Measurements from ENCODE around the gene MFRP. TPM values are rescaled to one million over a fixed set of nuclear protein-coding genes. Genes with fewer than 3 reads are reported as not detected.
A peak's percentile ranks its signal among the peaks of the same experiment; 100 is the strongest.

The MFRP gene
- total RNA-seq, 1 experiment from 2014 or later, result not detected

DNA sequence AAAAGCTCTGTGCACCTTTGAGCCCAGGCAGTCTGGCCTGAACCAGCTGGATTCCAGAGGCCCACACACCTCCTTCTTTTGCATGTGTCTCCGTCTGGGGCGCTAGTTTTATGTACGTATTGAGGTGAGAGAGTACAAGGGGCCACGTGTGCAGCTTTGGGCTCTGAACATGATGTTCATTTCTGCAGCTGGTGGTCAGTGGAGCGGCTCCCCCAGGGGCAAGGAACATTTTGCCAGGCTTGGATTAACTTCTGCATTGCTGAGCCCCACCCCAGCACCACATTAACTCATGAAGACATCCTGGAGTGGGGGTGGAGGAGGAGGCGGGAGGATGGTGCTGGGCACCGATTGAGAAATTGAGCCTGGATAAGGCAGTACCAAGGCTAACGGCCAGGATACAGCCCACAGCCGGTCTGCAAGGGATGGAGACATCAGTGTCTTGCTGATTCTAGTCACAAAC lies 21.2 kb upstream of the MFRP start:
- H3K36me3 ChIP-seq, result no peaks in the 10 kb centered on the region
- no peak overlapping the region; the same call in 1 of the 2 replicates for H3K4me3 ChIP-seq
- no peaks in the 10 kb centered on the region for H3K9me3 ChIP-seq (replicated peaks)
- H3K27me3 ChIP-seq, result no peaks in the 10 kb centered on the region
- H3K4me1 ChIP-seq, result peaks cover 44% of the 10 kb centered on the region
- H3K27ac ChIP-seq, result peak overlapping the region; percentile 74
- DNase-seq, result no peak

DNA sequence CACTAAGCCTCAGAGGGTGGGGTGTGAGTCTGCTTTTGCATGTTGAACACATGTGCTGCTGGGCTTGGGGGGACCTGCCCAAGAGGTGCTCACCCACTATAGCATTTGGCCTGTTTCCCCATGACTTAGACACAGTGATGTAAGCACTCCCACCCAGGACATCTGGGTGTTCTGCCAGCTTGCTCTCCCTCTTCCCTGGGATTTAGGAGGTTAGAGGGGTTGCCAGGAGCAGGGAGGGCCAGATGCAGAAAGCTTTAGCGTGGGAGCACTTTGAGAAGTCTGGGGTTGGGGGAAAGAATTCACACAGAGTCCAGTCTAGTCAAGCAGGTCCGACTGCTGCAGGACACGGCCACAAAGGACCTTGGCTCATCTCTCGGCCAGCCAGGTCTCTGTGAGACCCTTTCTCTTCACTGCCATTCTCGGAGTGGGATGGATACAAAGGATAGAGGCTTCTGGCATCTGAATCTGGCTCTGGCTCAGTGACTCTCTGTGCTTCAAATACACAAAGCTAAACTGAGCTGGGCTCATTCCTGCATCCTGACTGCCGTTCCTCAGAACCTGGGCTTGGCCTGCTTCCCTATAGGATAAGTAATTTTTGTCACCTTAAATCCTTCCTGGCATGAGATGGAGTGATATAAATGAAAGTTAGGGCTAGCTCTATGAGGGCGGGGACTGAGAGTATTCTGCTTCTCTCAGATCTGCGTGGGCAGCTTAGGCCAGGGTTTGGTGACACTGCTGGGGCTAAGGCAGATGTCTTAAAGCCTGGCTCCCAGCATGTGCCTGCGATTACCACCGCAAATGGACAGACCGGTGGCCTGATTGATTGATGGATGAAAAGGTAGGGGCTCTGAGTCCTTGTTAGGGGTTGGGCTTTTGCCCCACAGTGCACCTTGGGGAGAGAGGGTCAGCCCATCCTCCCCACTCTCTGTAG lies 20.4 kb upstream of the MFRP start:
- DNase-seq, result no peak
- Histone ChIP-seq H3K9me3 (replicated peaks) (no peaks in the 10 kb centered on the region), H3K4me1 (peaks cover 51% of the 10 kb centered on the region), H3K27ac (no peak overlapping the region), H3K27me3 (no peaks in the 10 kb centered on the region), H3K4me3 (no peak overlapping the region), H3K36me3 (no peaks in the 10 kb centered on the region)

DNA sequence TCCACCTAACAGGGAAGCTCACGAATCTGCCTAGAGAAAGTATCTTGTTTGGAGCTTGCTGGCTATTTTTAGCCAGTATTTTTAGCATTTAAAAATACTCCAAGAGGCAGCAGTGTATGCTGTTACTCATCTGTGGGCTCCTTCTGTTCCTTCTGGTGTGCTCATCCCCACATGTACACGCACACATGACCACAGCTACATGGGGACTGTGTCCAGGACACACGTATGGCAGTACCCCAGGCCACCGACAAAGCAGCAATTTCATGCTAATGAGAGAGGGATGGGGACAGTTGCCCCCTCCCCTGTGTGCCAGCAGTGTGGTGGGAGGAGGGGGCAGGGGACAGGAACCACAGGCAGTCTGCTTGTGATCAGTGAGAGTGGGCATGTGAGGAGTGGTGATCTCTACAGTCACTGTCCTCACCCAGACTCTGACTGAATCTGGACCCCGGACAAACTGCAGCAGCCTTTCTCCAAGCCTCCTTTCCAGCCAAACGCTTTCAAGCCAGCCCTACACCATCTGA lies 18.6 kb upstream of the MFRP start:
- no peak for DNase-seq
- Histone ChIP-seq H3K27ac (no peak overlapping the region), H3K4me1 (peaks cover 57% of the 10 kb centered on the region)

DNA sequence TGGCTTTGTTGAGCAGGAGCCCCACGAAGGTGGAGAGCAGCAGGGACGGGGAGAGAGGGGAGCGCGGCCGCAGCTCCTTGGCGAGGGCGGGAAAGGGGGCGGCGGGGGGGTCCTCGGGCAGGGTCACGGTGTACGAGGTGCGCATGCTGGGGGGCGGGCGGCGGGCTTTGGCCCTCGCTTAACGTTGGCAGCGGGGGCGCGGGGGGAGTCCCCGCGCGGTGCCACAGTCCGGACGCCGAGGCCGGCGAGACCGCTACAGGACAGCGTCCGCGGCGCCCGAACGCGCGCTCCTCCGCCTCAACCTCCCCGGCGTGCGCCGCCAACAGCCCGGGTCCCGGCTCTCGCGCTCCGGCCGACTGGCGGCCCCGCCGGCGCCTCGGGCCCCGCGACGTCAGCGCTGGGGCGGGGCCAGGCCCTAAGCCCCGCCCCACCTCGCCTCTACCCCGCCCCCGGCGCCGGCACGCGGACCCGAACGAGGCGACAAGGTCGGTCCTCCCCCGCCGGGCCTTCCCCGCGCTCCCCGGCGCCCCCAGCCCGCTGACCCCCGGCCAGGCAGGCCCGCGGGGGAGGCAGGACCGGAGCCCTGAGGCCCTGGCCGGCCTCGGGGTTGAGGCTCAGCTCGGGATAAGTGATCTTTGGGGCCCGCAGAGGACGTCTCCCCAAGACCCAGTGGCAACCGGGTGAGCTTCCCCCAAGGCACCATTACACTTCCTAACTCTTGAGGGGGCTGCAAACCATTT lies 17.5 kb upstream of the MFRP start:
- Histone ChIP-seq H3K27me3 (no peaks in the 10 kb centered on the region), H3K36me3 (no peaks in the 10 kb centered on the region), H3K27ac (no peak overlapping the region), H3K4me1 (peaks cover 48% of the 10 kb centered on the region), H3K9me3 (replicated peaks) (no peaks in the 10 kb centered on the region), H3K4me3 (no peak overlapping the region)
- no peak for DNase-seq

More for the DNA sequence above, 18.6 kb upstream of the MFRP start:
- Histone ChIP-seq H3K27me3 (no peaks in the 10 kb centered on the region), H3K36me3 (no peaks in the 10 kb centered on the region), H3K9me3 (replicated peaks) (no peaks in the 10 kb centered on the region), H3K4me3 (no peak overlapping the region)

- Histone ChIP-seq H3K9me3 (replicated peaks) (no peaks in the 10 kb centered on the region), H3K27me3 (no peaks in the 10 kb centered on the region), H3K4me3 (no peak overlapping the region), H3K4me1 (peaks cover 44% of the 10 kb centered on the region), H3K27ac (no peak overlapping the region), H3K36me3 (no peaks in the 10 kb centered on the region)
- no peak for DNase-seq
Observed at GRCh38 chr11:119363081-119363850, 16.8 kb upstream of the MFRP start.

DNA sequence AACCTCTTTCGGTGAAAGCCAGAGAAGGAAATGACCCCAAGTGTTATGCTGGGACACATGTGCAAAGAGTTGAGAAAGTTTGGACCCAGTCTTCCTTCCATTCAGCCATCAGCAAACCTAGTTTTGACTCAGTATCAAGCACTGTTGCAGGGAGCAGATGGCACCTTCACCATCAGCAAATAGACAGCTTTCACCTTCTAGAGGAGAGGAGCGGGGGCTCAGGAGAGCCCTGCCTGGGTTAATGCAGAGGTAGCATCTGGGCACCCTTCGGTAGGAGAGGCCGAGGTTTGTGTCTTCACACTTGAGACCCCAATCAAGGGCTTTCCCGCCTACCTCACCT lies 16.2 kb upstream of the MFRP start:
- no peak overlapping the region for H3K27ac ChIP-seq
- DNase-seq, result no peak
- H3K27me3 ChIP-seq, result no peaks in the 10 kb centered on the region
- H3K4me1 ChIP-seq, result peaks cover 39% of the 10 kb centered on the region
- H3K36me3 ChIP-seq, result 0 out of 2 replicates have a peak, but pooled peaks cover 2% of the 10 kb centered on the region
- H3K4me3 ChIP-seq, result no peak overlapping the region
- H3K9me3 ChIP-seq (replicated peaks), result no peaks in the 10 kb centered on the region

DNA sequence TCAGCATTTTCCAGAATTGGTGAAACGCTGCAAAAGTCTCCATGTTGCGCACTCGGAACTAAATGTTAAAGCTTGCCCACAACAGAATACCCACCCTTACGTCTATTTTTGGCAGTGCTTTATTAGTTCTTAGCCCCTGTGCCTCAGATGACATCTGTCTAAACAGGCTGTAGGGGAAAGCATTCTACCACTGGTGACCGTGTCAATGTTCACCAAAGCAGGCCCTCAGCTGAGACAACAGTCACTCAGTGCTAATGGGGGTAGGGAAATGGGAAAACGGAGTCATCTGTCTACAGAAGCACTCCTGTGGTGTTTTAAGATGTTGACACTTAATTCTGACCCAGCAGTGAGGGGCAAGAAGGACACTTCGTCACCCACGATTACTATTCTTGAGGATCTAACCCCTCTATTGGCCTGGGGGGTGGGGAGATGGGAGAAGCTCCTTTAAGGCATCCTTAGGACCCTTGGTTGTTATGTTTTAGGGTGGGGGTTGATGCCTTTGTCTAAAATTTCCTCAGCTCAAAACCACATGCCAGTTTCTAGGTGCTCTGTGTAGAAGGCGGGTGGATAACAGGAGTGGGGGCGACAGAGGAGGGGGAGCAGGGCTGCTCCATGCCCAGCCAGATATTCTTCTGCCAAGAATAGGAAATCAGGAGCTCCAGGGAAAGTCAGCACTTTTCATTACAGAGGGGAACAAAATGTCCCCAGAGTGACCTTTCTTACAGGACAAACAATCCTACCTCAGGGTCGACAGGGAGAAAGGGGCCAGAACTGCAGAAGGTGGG lies 15.6 kb upstream of the MFRP start:
- Histone ChIP-seq H3K27ac (peak overlapping the region; percentile 70), H3K4me3 (no peak overlapping the region), H3K9me3 (replicated peaks) (no peaks in the 10 kb centered on the region), H3K4me1 (peaks cover 33% of the 10 kb centered on the region), H3K36me3 (0 out of 2 replicates have a peak, but pooled peaks cover 2% of the 10 kb centered on the region), H3K27me3 (no peaks in the 10 kb centered on the region)
- DNase-seq, result no peak

DNA sequence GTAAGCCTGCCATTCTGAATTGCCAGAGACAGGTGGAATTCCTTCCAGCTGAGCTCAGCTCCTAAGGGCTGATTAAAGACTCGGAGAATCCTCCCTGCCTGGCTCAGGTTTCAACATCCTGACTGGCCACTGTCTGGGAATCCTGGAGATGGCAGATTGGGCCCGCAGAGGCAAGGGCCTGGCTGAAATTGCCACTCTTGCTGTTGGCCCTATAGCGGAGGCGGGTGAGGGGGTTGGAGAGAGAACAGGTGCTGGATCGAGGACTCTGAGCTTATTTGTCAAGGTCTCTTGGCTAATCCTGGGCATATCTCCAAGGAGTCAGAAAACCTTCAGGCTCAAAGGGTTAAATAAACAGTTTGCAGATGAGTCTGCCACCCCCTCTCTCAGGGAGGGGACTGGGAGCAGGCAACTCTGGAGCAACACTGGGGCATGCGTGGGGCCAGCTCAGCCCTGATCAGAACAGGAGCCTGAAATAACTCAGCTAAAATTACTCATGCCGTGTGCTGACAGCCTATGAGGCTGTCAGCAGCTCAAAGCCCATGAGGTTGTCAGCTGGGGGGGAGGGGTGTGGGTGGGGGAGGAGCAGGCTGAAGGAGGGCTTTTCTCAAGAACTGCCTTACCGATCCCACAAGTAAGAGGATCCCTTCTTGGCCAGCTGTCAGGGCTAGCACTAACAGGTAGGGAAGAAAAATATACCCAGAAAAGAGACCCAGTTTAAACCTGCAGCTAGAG lies 14.7 kb upstream of the MFRP start:
- Histone ChIP-seq H3K36me3 (0 out of 2 replicates have a peak, but pooled peaks cover 2% of the 10 kb centered on the region), H3K9me3 (replicated peaks) (no peaks in the 10 kb centered on the region), H3K27ac (peak overlapping the region; percentile 70), H3K27me3 (no peaks in the 10 kb centered on the region), H3K4me3 (no peak overlapping the region), H3K4me1 (peaks cover 30% of the 10 kb centered on the region)
- peak; percentile 89 to 91 for DNase-seq

GRCh38 chr11:119359365-119360214 lies 13.1 kb upstream of the MFRP start:
- Histone ChIP-seq H3K36me3 (0 out of 2 replicates have a peak, but pooled peaks cover 2% of the 10 kb centered on the region), H3K4me1 (peaks cover 30% of the 10 kb centered on the region), H3K9me3 (replicated peaks) (no peaks in the 10 kb centered on the region), H3K27ac (no peak overlapping the region; the same call in 1 of the 2 replicates), H3K4me3 (no peak overlapping the region), H3K27me3 (no peaks in the 10 kb centered on the region)
- DNase-seq, result no peak

- Histone ChIP-seq H3K4me3 (no peak overlapping the region), H3K27ac (no peak overlapping the region), H3K27me3 (no peaks in the 10 kb centered on the region), H3K36me3 (0 out of 2 replicates have a peak, but pooled peaks cover 2% of the 10 kb centered on the region), H3K9me3 (replicated peaks) (no peaks in the 10 kb centered on the region), H3K4me1 (peaks cover 24% of the 10 kb centered on the region)
- DNase-seq, result no peak
Observed at GRCh38 chr11:119357074-119357473, 10.6 kb upstream of the MFRP start.

DNA sequence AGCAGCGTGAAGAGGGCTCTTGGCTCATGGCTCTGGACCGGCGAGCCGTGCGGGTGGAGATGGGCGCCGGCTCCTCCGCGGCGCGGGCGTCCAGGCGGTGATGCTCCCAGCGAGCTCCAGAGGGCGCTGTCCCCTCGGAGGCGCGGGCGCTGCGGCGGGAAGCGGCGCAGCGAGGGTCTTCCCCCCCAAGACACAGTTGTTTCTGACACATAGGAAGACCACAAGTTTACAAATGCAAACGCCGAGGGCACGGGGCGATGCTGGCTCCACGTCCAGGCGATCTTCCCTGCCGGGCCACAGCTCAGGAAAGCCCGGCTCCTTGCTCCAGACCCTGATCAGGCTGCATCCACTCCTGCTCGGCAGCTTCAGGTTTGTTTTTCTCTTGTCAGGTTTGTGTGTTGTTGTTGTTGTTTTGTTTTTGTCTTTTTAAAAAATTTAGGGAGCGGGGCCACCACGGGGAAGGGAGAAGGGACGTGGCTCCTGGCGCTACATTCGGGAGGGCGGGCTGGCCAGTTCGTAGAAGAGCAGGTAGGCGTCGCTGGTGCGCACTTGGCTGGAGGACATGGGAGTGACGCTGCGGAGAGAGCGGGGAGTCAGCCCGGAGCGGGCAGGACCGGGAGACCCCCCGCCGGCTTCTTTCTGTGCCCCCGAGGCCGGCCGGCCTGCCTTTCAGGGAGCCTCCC lies 10.0 kb upstream of the MFRP start:
- Histone ChIP-seq H3K9me3 (replicated peaks) (no peaks in the 10 kb centered on the region), H3K4me3 (no peak overlapping the region), H3K27ac (no peak overlapping the region), H3K36me3 (0 out of 2 replicates have a peak, but pooled peaks cover 2% of the 10 kb centered on the region), H3K4me1 (peaks cover 19% of the 10 kb centered on the region), H3K27me3 (no peaks in the 10 kb centered on the region)
- DNase-seq, result no peak
